ENCODE results near the gene FRMD3.

GRCh38 chr9:83199832-83200231 lies 338.4 kb downstream of the FRMD3 start:
- TF ChIP-seq SP1 (IDR thresholded peaks at IDR 0.05), result no peak
- TF ChIP-seq ELF4 (IDR thresholded peaks at IDR 0.05), result no peak
- no peak for TF ChIP-seq PKNOX1 (IDR thresholded peaks at IDR 0.05)
- TF ChIP-seq NFRKB (IDR thresholded peaks at IDR 0.05), result no peak
- TF ChIP-seq SUZ12 (IDR thresholded peaks at IDR 0.05), result no peak
- TF ChIP-seq L3MBTL2 (conservative IDR thresholded peaks at IDR 0.05), result no peak
- TF ChIP-seq CTBP1 (IDR thresholded peaks at IDR 0.05; ENCODE audit: borderline replicate concordance), result no peak
- TF ChIP-seq ARNT (IDR thresholded peaks at IDR 0.05), result no peak
- no peak for TF ChIP-seq HDGF (IDR thresholded peaks at IDR 0.05; ENCODE audit: borderline replicate concordance)

Measured in HEK293T (cell line).